GM18517 (cell line): Measurements from ENCODE around the gene ASTN2.

Experiments
- ATAC-seq: cut with Tn5 transposase; IDR thresholded peaks from one replicate; pipeline ENCODE4 v1.9.1; 2021; ENCODE audit warnings: mild to moderate bottlenecking, moderate library complexity; ENCODE audit not compliant: unreplicated experiment

Gene ASTN2

GRCh38 chr9:117368684-117369230, 46.1 kb downstream of the ASTN2 start:
- ATAC-seq = no peak

- no peak for ATAC-seq
Observed at GRCh38 chr9:117365438-117365837, 49.4 kb downstream of the ASTN2 start.

GRCh38 chr9:117363006-117363405, 51.9 kb downstream of the ASTN2 start:
- no peak for ATAC-seq

- ATAC-seq = no peak
Observed at GRCh38 chr9:117359910-117360309, 54.9 kb downstream of the ASTN2 start.

GRCh38 chr9:117355542-117355941, 59.3 kb downstream of the ASTN2 start:
- ATAC-seq = no peak

- ATAC-seq = no peak
Observed at GRCh38 chr9:117354997-117355396, 59.9 kb downstream of the ASTN2 start.

GRCh38 chr9:117354244-117354847, 60.5 kb downstream of the ASTN2 start:
- ATAC-seq = no peak

- ATAC-seq = no peak
Observed at GRCh38 chr9:117344892-117345660, 69.8 kb downstream of the ASTN2 start.

- no peak for ATAC-seq
Observed at GRCh38 chr9:117343427-117343826, 71.4 kb downstream of the ASTN2 start.

- no peak for ATAC-seq
Observed at GRCh38 chr9:117341151-117341550, 73.7 kb downstream of the ASTN2 start.

- no peak for ATAC-seq
Observed at GRCh38 chr9:117340422-117340821, 74.4 kb downstream of the ASTN2 start.

GRCh38 chr9:117335837-117336433, 78.9 kb downstream of the ASTN2 start:
- ATAC-seq = no peak

GRCh38 chr9:117334101-117334500, 80.8 kb downstream of the ASTN2 start:
- no peak for ATAC-seq

- no peak for ATAC-seq
Observed at GRCh38 chr9:117325831-117326230, 89.0 kb downstream of the ASTN2 start.

- ATAC-seq = no peak
Observed at GRCh38 chr9:117325110-117325731, 89.6 kb downstream of the ASTN2 start.

- ATAC-seq = no peak
Observed at GRCh38 chr9:117323390-117323789, 91.5 kb downstream of the ASTN2 start.

- ATAC-seq = no peak
Observed at GRCh38 chr9:117317192-117317591, 97.7 kb downstream of the ASTN2 start.

GRCh38 chr9:117315236-117315635, 99.6 kb downstream of the ASTN2 start:
- ATAC-seq = no peak

- ATAC-seq = no peak
Observed at GRCh38 chr9:117313989-117314388, 100.9 kb downstream of the ASTN2 start.

GRCh38 chr9:117307701-117308100, 107.2 kb downstream of the ASTN2 start:
- ATAC-seq = no peak

GRCh38 chr9:117306032-117306431, 108.8 kb downstream of the ASTN2 start:
- ATAC-seq = no peak
